Ramos (cell line): ENCODE data around the gene KLHL22.
"Not testable (repeated sequence)": the region's sequence is repeated elsewhere in the genome, so short reads cannot be mapped to it uniquely, and the experiment has no call there.

Experiments used
- in situ Hi-C: fragments of 300-500 bp; cut with MboI; formaldehyde crosslinking; loops from one replicate; pipeline ENCODE4 v1.14.3; 2022; ENCODE audit warnings: low sequenced_read_pairs; ENCODE audit not compliant: unreplicated experiment

The KLHL22 gene

GRCh38 chr22:20475115-20475436 is 20.5 kb downstream of the KLHL22 start:
- in situ Hi-C loops = no loop called here

- in situ Hi-C loops = no loop called here
These were observed 22.8 kb downstream of the KLHL22 start for GRCh38 chr22:20472629-20473442.

- in situ Hi-C loops = no loop called here
These were observed 24.3 kb downstream of the KLHL22 start for GRCh38 chr22:20471126-20471833.

- in situ Hi-C loops = not testable (repeated sequence)
These were observed 25.1 kb downstream of the KLHL22 start for GRCh38 chr22:20470525-20470924.

- in situ Hi-C loops = no loop called here
These were observed 26.3 kb downstream of the KLHL22 start for GRCh38 chr22:20469110-20469868.

- in situ Hi-C loops = no loop called here
These were observed 28.8 kb downstream of the KLHL22 start for GRCh38 chr22:20466659-20467379.

GRCh38 chr22:20465759-20466077 is 29.9 kb downstream of the KLHL22 start:
- in situ Hi-C loops = no loop called here

GRCh38 chr22:20464912-20465758 is 30.5 kb downstream of the KLHL22 start:
- in situ Hi-C loops = no loop called here

- in situ Hi-C loops = no loop called here
These were observed 31.4 kb downstream of the KLHL22 start for GRCh38 chr22:20464096-20464614.

GRCh38 chr22:20463324-20464095 is 32.1 kb downstream of the KLHL22 start:
- in situ Hi-C loops = no loop called here

GRCh38 chr22:20459862-20460261 is 35.7 kb downstream of the KLHL22 start:
- in situ Hi-C loops = loop anchor here (10.0 kb wide), 1 partner anchor 315 kb away; no protein-coding TSS in a partner anchor

- in situ Hi-C loops = loop anchor here (10.0 kb wide), 1 partner anchor 314 kb away; no protein-coding TSS in a partner anchor
These were observed 36.4 kb downstream of the KLHL22 start for GRCh38 chr22:20459152-20459542.

- in situ Hi-C loops = loop anchor here (10.0 kb wide), 1 partner anchor 314 kb away; no protein-coding TSS in a partner anchor
These were observed 37.0 kb downstream of the KLHL22 start for GRCh38 chr22:20458530-20459151.

GRCh38 chr22:20457506-20458240 is 37.9 kb downstream of the KLHL22 start:
- in situ Hi-C loops = loop anchor here (10.0 kb wide), 1 partner anchor 313 kb away; no protein-coding TSS in a partner anchor

- in situ Hi-C loops = loop anchor here (10.0 kb wide), 1 partner anchor 312 kb away; no protein-coding TSS in a partner anchor
These were observed 38.9 kb downstream of the KLHL22 start for GRCh38 chr22:20456722-20457076.

- in situ Hi-C loops = loop anchor here (10.0 kb wide), 1 partner anchor 311 kb away; no protein-coding TSS in a partner anchor
These were observed 39.4 kb downstream of the KLHL22 start for GRCh38 chr22:20456064-20456721.

- in situ Hi-C loops = loop anchor here (10.0 kb wide), 1 partner anchor 311 kb away; no protein-coding TSS in a partner anchor
These were observed 39.9 kb downstream of the KLHL22 start for GRCh38 chr22:20455709-20456063.
